ENCODE measurements around the gene TUBGCP6.

- TF ChIP-seq ZNF70 (CRISPR knock-in tag; IDR thresholded peaks at IDR 0.05) (no peak), ZFP3 (CRISPR knock-in tag; IDR thresholded peaks at IDR 0.05) (no peak), PATZ1 (CRISPR knock-in tag; IDR thresholded peaks at IDR 0.05; ENCODE audit: borderline replicate concordance) (no peak), ARNTL (CRISPR knock-in tag; IDR thresholded peaks at IDR 0.05; ENCODE audit: borderline replicate concordance, low read depth) (no peak), ESRRG (CRISPR knock-in tag; IDR thresholded peaks at IDR 0.05) (no peak), ZFP30 (CRISPR knock-in tag; IDR thresholded peaks at IDR 0.05) (no peak), RARB (CRISPR knock-in tag; IDR thresholded peaks at IDR 0.05) (no peak), TCF4 (CRISPR knock-in tag; IDR thresholded peaks at IDR 0.05; ENCODE audit: borderline replicate concordance) (no peak), ISL1 (CRISPR knock-in tag; IDR thresholded peaks at IDR 0.05) (no peak)
- TF ChIP-seq, protein P1, sequence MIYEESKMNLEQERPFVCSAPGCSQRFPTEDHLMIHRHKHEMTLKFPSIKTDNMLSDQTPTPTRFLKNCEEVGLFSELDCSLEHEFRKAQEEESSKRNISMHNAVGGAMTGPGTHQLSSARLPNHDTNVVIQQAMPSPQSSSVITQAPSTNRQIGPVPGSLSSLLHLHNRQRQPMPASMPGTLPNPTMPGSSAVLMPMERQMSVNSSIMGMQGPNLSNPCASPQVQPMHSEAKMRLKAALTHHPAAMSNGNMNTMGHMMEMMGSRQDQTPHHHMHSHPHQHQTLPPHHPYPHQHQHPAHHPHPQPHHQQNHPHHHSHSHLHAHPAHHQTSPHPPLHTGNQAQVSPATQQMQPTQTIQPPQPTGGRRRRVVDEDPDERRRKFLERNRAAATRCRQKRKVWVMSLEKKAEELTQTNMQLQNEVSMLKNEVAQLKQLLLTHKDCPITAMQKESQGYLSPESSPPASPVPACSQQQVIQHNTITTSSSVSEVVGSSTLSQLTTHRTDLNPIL (CRISPR knock-in tag; IDR thresholded peaks at IDR 0.05; ENCODE audit: low read depth) = no peak
Measured at GRCh38 chr22:50186181-50186714, 58.6 kb downstream of the TUBGCP6 start.

All from SK-N-SH treated with all-trans-retinoic acid at 6 μM for 48 hours (cell line).